Uterine smooth muscle cell (primary cell): ENCODE results near the gene ZNF552. TPM values are rescaled to one million over a fixed set of nuclear protein-coding genes. Genes with fewer than 3 reads are reported as not detected.

ENCODE experiments used
- total RNA-seq: library from RNA; depleted of rRNA; stranded (reverse); fragments of >200 nt; gene quantifications from 2 replicates; pipeline ENCODE4 v1.2.3, GENCODE V29; 2014

ZNF552 gene
- total RNA-seq: 7.7 and 9.6 TPM in 2 replicates

GRCh38 chr19:57814505-57815246 is at the start of gene ZNF552:
ZNF552 (minus strand) TSS chr19:57814913; CDS start chr19:57814743, 170 bp downstream.

GRCh38 chr19:57849666-57850473 is 35.2 kb upstream of the ZNF552 start, which contains the start of gene ZNF587:
ZNF587 (plus strand) TSS chr19:57849859; CDS start chr19:57850039, 180 bp downstream.

GRCh38 chr19:57830071-57830602 is 15.4 kb upstream of the ZNF552 start, which contains the start of gene ZNF587B:
ZNF587B (plus strand) TSS chr19:57830299; CDS start chr19:57830529, 230 bp downstream.

GRCh38 chr19:57769345-57770131 is 45.2 kb downstream of the ZNF552 start, which contains the start of gene ZNF586:
ZNF586 (plus strand) TSS chr19:57769676; CDS start chr19:57769843, 167 bp downstream.

Other genes with a start within 250 kb of the ZNF552 start
- 6.0 TPM in 2 replicates for gene ZNF416, start 236.0 kb downstream of the ZNF552 start, total RNA-seq
- gene ZIK1, start 230.8 kb downstream of the ZNF552 start, total RNA-seq: 4.7 and 9.2 TPM in 2 replicates
- 5.1 and 13.3 TPM in 2 replicates for gene ZNF530, start 215.0 kb downstream of the ZNF552 start, total RNA-seq
- gene ZNF134, start 200.7 kb downstream of the ZNF552 start, total RNA-seq: 19.9 and 20.1 TPM in 2 replicates
- gene ZNF211, start 181.7 kb downstream of the ZNF552 start, total RNA-seq: 6.7 and 7.1 TPM in 2 replicates
- gene ZSCAN4, start 146.0 kb downstream of the ZNF552 start, total RNA-seq: not detected in 2 replicates
- gene ZNF551, start 132.9 kb downstream of the ZNF552 start, total RNA-seq: 3.4 and 7.1 TPM in 2 replicates
- gene ZNF154, start 105.7 kb downstream of the ZNF552 start, total RNA-seq: 0.44 and 0.87 TPM in 2 replicates
- gene ZNF671, start 87.3 kb downstream of the ZNF552 start, total RNA-seq: 7.4 and 8.0 TPM in 2 replicates
- gene ZNF776, start 68.1 kb downstream of the ZNF552 start, total RNA-seq: 9.7 and 11.2 TPM in 2 replicates
- gene ZNF586, start 45.2 kb downstream of the ZNF552 start, total RNA-seq: 14.3 and 18.7 TPM in 2 replicates
- gene ZNF587B, start 15.4 kb upstream of the ZNF552 start, total RNA-seq: 20.5 and 29.8 TPM in 2 replicates
- 31.8 and 36.2 TPM in 2 replicates for gene ZNF587, start 34.9 kb upstream of the ZNF552 start, total RNA-seq
- gene ZNF814, start 74.1 kb upstream of the ZNF552 start, total RNA-seq: 6.5 and 7.0 TPM in 2 replicates
- 17.3 and 25.7 TPM in 2 replicates for gene ZNF417, start 101.7 kb upstream of the ZNF552 start, total RNA-seq
- 6.5 and 8.4 TPM in 2 replicates for gene ZNF418, start 120.5 kb upstream of the ZNF552 start, total RNA-seq
- 3.6 and 5.6 TPM in 2 replicates for gene ZNF256, start 132.8 kb upstream of the ZNF552 start, total RNA-seq
- gene C19orf18, start 159.6 kb upstream of the ZNF552 start, total RNA-seq: not detected in 2 replicates
- 11.6 and 18.1 TPM in 2 replicates for gene ZNF606, start 187.9 kb upstream of the ZNF552 start, total RNA-seq
- gene ZSCAN1, start 219.1 kb upstream of the ZNF552 start, total RNA-seq: not detected in 2 replicates
- gene ZNF135, start 244.4 kb upstream of the ZNF552 start, total RNA-seq: 4.2 and 6.2 TPM in 2 replicates